Testis (tissue), 3 donors: Measurements from ENCODE around the gene CLEC16A. TPM values are rescaled to one million over a fixed set of nuclear protein-coding genes. Genes with fewer than 3 reads are reported as not detected.

Experiments used
- DNase-seq: peaks from one replicate; pipeline ENCODE4 v3.0.0-alpha.2; 2019
- H3K27ac ChIP-seq, 2 donors: fragments of 200-600 bp; sonication (generic); one replicate each; pipeline ENCODE4 v1.5.1; 2019
- H3K27me3 ChIP-seq: fragments of 200-600 bp; sonication (generic); one replicate; pipeline ENCODE4 v1.5.1; 2019
- H3K36me3 ChIP-seq: fragments of 200-600 bp; sonication (generic); one replicate; pipeline ENCODE4 v1.5.1; 2017; ENCODE audit warnings: low read depth; ENCODE audit errors: missing control alignments
- H3K4me1 ChIP-seq: fragments of 200-600 bp; sonication (generic); one replicate; pipeline ENCODE4 v1.5.1; 2019
- H3K4me3 ChIP-seq, 2 donors: fragments of 200-600 bp; sonication (generic); one replicate each; pipeline ENCODE4 v1.5.1; 2017 to 2019
- H3K9me3 ChIP-seq: fragments of 200-600 bp; sonication (generic); one replicate; pipeline ENCODE4 v1.5.1; 2017
- POLR2A ChIP-seq: fragments of 450-650 bp; IDR thresholded peaks from one replicate; pipeline ENCODE4 v1.6.1; 2017; ENCODE audit warnings: antibody characterized with exemption, mild to moderate bottlenecking, moderate library complexity
- WGBS, 2 donors: methylation state at CpG; one replicate each; pipeline ENCODE4 v1.1.5; 2018; 5-methylcytosine and 5-hydroxymethylcytosine counted together
- intact Hi-C: fragments of 100-400 bp; cut with DNase I; formaldehyde crosslinking; loops from one replicate; pipeline ENCODE4 v1.15.1; 2023; ENCODE audit warnings: low total_unique reads
- polyA plus RNA-seq: library from polyadenylated mRNA; stranded (reverse); fragments of 350-450 nt; fragmentation: Illumina TruSeq; extraction: RNeasy Lipid Tissue Mini Kit (QIAGEN cat#74804); gene quantifications from one replicate; pipeline ENCODE4 v1.2.3, GENCODE V29; 2014; ENCODE audit warnings: low read depth, low replicate concordance; ENCODE audit not compliant: insufficient read depth
- total RNA-seq, 2 donors: library from RNA; depleted of rRNA; stranded (reverse); fragments of >200 nt; gene quantifications; one replicate each; pipeline ENCODE4 v1.2.3, GENCODE V29; 2016
- TF ChIP-seq, protein P1 (sequence below), 3 experiments: fragments of 450-650 bp in 2 of 3; fragments of 200-600 bp in 1 of 3; sonication (generic) in 1 of 3; IDR thresholded peaks; one replicate each; pipeline ENCODE4 v1.5.1; 2016 to 2019; ENCODE audit warnings: antibody characterized with exemption in 3 of 3, mild to moderate bottlenecking in 2 of 3, moderate library complexity in 1 of 3

The CLEC16A gene
- total and polyA plus RNA-seq, 3 donors from 2014 or later = 93.9 to 126 (median 122) TPM

DNA sequence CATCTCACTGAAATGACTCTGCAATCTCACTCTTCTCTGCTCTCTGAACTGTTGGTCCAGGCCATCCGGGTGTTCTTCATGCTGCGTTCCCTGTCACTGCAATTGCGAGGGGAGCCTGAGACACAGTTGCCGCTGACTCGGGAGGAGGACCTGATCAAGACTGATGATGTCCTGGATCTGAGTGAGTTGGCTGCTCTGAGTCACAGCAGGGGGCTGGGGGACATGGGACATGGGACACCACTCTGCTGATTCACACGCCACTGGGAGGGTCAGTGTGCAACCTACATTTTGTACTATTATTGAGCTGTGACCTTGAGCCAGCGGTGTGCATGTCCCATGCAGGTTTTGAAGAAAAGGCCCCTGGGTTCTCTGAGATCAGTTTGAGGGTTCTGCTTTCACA lies 116.5 kb downstream of the CLEC16A start:
- TF ChIP-seq, protein P1, sequence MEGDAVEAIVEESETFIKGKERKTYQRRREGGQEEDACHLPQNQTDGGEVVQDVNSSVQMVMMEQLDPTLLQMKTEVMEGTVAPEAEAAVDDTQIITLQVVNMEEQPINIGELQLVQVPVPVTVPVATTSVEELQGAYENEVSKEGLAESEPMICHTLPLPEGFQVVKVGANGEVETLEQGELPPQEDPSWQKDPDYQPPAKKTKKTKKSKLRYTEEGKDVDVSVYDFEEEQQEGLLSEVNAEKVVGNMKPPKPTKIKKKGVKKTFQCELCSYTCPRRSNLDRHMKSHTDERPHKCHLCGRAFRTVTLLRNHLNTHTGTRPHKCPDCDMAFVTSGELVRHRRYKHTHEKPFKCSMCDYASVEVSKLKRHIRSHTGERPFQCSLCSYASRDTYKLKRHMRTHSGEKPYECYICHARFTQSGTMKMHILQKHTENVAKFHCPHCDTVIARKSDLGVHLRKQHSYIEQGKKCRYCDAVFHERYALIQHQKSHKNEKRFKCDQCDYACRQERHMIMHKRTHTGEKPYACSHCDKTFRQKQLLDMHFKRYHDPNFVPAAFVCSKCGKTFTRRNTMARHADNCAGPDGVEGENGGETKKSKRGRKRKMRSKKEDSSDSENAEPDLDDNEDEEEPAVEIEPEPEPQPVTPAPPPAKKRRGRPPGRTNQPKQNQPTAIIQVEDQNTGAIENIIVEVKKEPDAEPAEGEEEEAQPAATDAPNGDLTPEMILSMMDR (IDR thresholded peaks at IDR 0.05) = no peak
- TF ChIP-seq POLR2A = no peak
- Histone ChIP-seq H3K4me3 (no peak overlapping the region), H3K4me1 (peaks cover 19% of the 10 kb centered on the region), H3K27ac (no peak overlapping the region), H3K36me3 (no peaks in the 10 kb centered on the region), H3K9me3 (no peaks in the 10 kb centered on the region), H3K27me3 (no peaks in the 10 kb centered on the region)
- intact Hi-C loops = no loop called here
- 95 to 97% methylated on average over 7 of the region's 7 CpGs for WGBS, 2 donors
- no peak for DNase-seq

DNA sequence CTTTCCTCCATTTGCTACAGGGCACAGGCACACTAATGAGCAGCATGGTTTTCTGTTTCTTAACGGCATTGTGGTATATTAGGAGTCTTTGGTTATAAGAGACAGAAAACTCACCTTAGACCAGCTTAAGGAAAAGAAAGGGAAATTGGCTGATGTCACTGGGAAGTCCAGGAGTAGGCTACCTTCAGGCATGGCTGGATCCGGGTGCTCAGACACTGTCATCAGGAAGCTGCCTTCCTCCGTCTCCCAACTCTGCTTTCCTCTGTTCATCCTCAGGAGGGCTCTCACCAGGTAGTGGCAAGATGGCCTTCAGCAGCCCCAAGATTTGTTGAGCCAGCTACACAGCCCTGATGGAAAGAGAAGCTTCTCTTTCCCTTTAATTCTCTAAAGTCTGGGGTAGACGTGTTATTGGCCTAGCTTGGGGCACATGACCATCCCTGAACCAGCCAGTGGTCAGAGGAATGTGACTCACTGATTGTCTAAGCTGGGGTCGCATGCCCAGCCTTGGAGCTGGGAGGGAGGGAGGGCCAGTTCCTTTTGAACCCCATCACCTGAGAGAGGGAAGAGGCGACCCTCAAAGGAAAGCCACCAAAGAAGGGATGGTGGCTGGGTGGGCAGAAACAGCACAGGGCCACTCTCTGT lies 117.4 kb downstream of the CLEC16A start:
- no peak overlapping the region for H3K4me3 ChIP-seq
- intact Hi-C loops = no loop called here
- no peaks in the 10 kb centered on the region for H3K36me3 ChIP-seq
- TF ChIP-seq POLR2A = no peak
- TF ChIP-seq, protein P1 (IDR thresholded peaks at IDR 0.05) = no peak
- no peak for DNase-seq
- H3K27me3 ChIP-seq = no peaks in the 10 kb centered on the region
- WGBS, 2 donors = 92 to 94% methylated on average over 6 of the region's 6 CpGs
- no peaks in the 10 kb centered on the region for H3K9me3 ChIP-seq
- peaks cover 11% of the 10 kb centered on the region for H3K4me1 ChIP-seq
- H3K27ac ChIP-seq = no peak overlapping the region

DNA sequence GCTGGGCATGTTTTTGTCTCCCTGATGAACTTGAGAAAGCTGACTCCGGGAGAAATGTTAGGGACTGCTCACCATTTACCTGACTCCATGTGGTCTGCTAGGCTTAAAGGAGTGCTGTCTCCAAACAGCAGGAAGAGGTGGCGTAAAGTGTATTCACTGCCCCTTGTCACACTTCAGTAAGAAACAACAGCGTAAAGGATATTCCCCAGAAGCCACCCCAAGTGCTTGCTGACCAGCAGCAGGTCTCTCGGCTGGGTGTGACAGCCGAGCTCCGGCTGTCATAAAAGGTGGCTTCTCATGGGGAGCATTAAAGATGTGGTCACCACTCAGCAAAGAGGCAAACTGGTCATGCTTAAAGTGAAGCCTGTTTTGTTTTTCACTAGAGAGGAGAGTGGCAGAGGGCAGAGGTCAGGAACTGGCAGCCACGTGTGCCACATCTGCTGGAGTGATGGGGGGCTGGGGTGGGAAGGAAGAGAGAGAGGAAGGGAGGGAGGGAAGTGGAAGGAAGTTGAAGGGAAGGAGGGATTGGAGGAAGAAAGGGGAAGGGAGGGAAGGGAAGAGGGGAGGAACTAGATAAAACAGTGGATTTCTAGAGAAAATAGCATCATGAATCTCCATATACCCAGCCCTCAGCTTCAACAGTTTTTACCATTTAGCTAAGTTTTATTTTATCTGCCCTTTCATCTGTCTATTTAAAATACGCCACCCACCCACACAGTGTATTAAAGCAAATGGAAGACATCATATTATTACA lies 119.3 kb downstream of the CLEC16A start:
- Histone ChIP-seq H3K27ac (no peak overlapping the region), H3K4me1 (no peaks in the 10 kb centered on the region), H3K9me3 (no peaks in the 10 kb centered on the region), H3K36me3 (no peaks in the 10 kb centered on the region), H3K27me3 (no peaks in the 10 kb centered on the region), H3K4me3 (no peak overlapping the region)
- TF ChIP-seq, protein P1 (IDR thresholded peaks at IDR 0.05) = no peak
- no peak for TF ChIP-seq POLR2A
- no peak for DNase-seq
- WGBS, 2 donors = 89 to 90% methylated on average over 8 of the region's 8 CpGs
- intact Hi-C loops = no loop called here

DNA sequence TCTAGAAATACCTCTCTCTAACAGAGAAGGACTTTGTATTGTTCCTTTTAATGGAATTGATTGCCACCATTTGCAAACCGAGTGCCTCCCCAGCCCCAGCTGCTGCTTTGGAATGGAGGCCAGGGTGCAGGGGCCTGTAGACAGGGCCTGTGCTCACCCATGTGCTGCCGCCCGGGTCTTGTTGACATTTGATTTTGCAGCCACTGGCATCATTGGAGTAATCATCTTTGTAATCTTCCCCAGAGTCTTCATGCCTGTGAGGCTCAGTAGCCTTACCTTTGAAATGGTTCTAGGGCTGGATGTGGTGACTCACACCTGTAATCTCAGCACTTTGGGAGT lies 119.8 kb downstream of the CLEC16A start:
- TF ChIP-seq, protein P1 (IDR thresholded peaks at IDR 0.05) = no peak
- TF ChIP-seq POLR2A = no peak
- intact Hi-C loops = no loop called here

More for the DNA sequence above, 119.8 kb downstream of the CLEC16A start:
- no peak overlapping the region for H3K27ac ChIP-seq
- DNase-seq = no peak
- H3K4me1 ChIP-seq = no peaks in the 10 kb centered on the region
- no peak overlapping the region for H3K4me3 ChIP-seq
- H3K36me3 ChIP-seq = no peaks in the 10 kb centered on the region
- H3K9me3 ChIP-seq = no peaks in the 10 kb centered on the region
- H3K27me3 ChIP-seq = no peaks in the 10 kb centered on the region
- 93 to 100% methylated on average over 3 of the region's 3 CpGs for WGBS, 2 donors
